ENCODE data around the gene C11orf21.

Gene C11orf21

GRCh38 chr11:2301631-2302305 lies at the start of gene C11orf21, which contains the start of gene TSPAN32:
C11orf21 (minus strand) TSS chr11:2301918; CDS start chr11:2301808, 110 bp downstream.
TSPAN32 (plus strand) TSS chr11:2302013; CDS start chr11:2302150, 137 bp downstream.
- TF ChIP-seq EZH2phosphoT487 (IDR thresholded peaks at IDR 0.05; ENCODE audit: borderline replicate concordance) = no peak
- TF ChIP-seq, protein P1, sequence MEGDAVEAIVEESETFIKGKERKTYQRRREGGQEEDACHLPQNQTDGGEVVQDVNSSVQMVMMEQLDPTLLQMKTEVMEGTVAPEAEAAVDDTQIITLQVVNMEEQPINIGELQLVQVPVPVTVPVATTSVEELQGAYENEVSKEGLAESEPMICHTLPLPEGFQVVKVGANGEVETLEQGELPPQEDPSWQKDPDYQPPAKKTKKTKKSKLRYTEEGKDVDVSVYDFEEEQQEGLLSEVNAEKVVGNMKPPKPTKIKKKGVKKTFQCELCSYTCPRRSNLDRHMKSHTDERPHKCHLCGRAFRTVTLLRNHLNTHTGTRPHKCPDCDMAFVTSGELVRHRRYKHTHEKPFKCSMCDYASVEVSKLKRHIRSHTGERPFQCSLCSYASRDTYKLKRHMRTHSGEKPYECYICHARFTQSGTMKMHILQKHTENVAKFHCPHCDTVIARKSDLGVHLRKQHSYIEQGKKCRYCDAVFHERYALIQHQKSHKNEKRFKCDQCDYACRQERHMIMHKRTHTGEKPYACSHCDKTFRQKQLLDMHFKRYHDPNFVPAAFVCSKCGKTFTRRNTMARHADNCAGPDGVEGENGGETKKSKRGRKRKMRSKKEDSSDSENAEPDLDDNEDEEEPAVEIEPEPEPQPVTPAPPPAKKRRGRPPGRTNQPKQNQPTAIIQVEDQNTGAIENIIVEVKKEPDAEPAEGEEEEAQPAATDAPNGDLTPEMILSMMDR (conservative IDR thresholded peaks at IDR 0.05; ENCODE audit: low read length) = no peak
- Histone ChIP-seq H3K36me3 (ENCODE audit: insufficient read depth, low read length) (peaks cover 9% of the 10 kb centered on the region; the same call in 1 of the 2 replicates), H3K27me3 (ENCODE audit: insufficient read depth, low read length, poor library complexity, severe bottlenecking) (no peaks in the 10 kb centered on the region), H3K4me2 (ENCODE audit: low read depth, low read length, poor library complexity, severe bottlenecking) (peak within 1 kb of the TSS; percentile 96), H3K9ac (ENCODE audit: low read depth, low read length, poor library complexity, severe bottlenecking) (peak within 1 kb of the TSS; percentile 97), H2AFZ (ENCODE audit: low read length) (0 out of 2 replicates have a peak within 1 kb of the TSS, but pooled peaks have one; percentile 2), H3K4me3 (ENCODE audit: low read length, poor library complexity, severe bottlenecking) (peak within 1 kb of the TSS; percentile 90), H3K79me2 (ENCODE audit: insufficient read depth, low read length) (peaks cover 70% of the 10 kb centered on the region), H3F3A (ENCODE audit: low read depth) (peaks cover 7% of the 10 kb centered on the region), H3K4me1 (ENCODE audit: insufficient read depth, low read length, poor library complexity, severe bottlenecking) (peaks cover 50% of the 10 kb centered on the region), H4K20me1 (ENCODE audit: insufficient read depth, low read length, poor library complexity, severe bottlenecking) (peaks cover 13% of the 10 kb centered on the region), H3K9me2 (replicated peaks; ENCODE audit: low read depth, low read length) (no peaks in the 10 kb centered on the region), H3K9me3 (ENCODE audit: insufficient read depth, low read depth, low read length) (no peaks in the 10 kb centered on the region)

GRCh38 chr11:2348986-2349385 lies 47.3 kb upstream of the C11orf21 start:
- Histone ChIP-seq H4K20me1 (ENCODE audit: insufficient read depth, low read length, poor library complexity, severe bottlenecking) (no peaks in the 10 kb centered on the region), H2AFZ (ENCODE audit: low read length) (no peak overlapping the region), H3K9me2 (replicated peaks; ENCODE audit: low read depth, low read length) (no peaks in the 10 kb centered on the region), H3K9ac (ENCODE audit: low read depth, low read length, poor library complexity, severe bottlenecking) (no peak overlapping the region), H3K36me3 (ENCODE audit: insufficient read depth, low read length) (no peaks in the 10 kb centered on the region), H3K27me3 (ENCODE audit: insufficient read depth, low read length, poor library complexity, severe bottlenecking) (no peaks in the 10 kb centered on the region), H3K4me1 (ENCODE audit: insufficient read depth, low read length, poor library complexity, severe bottlenecking) (no peaks in the 10 kb centered on the region), H3F3A (ENCODE audit: low read depth) (no peaks in the 10 kb centered on the region), H3K79me2 (ENCODE audit: insufficient read depth, low read length) (no peaks in the 10 kb centered on the region), H3K9me3 (ENCODE audit: insufficient read depth, low read depth, low read length) (no peaks in the 10 kb centered on the region; the same call in 1 of the 2 replicates), H3K4me3 (ENCODE audit: low read length, poor library complexity, severe bottlenecking) (no peak overlapping the region), H3K4me2 (ENCODE audit: low read depth, low read length, poor library complexity, severe bottlenecking) (no peak overlapping the region)
- TF ChIP-seq, protein P1 (conservative IDR thresholded peaks at IDR 0.05; ENCODE audit: low read length) = no peak
- TF ChIP-seq EZH2phosphoT487 (IDR thresholded peaks at IDR 0.05; ENCODE audit: borderline replicate concordance) = no peak

DNA sequence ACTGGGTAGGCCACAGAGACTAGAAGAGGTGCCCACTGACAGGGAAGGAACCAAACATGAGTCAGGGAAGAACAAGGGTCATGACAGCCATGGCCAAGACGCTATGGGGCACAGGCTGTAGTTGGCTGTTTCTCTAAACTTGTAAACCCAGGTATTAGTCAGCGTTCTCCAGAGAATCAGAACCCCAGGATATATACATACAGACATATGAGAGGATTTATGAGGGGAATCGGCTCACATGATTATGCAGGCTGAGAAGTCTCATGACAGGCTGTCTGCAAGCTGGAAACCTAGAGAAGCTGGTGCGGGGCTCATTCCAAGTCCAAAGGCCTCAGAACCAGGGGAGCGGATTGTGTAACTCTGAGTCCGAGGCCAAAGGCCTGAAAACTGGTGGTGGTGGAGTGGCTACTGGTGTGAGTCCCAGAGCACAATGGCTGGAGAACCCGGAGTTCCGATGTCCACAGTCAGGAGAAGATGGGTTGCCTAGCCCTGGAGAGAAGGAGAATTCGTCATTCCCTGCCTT lies 45.7 kb upstream of the C11orf21 start:
- Histone ChIP-seq H3K27me3 (ENCODE audit: insufficient read depth, low read length, poor library complexity, severe bottlenecking) (no peaks in the 10 kb centered on the region), H3F3A (ENCODE audit: low read depth) (no peaks in the 10 kb centered on the region), H3K9me2 (replicated peaks; ENCODE audit: low read depth, low read length) (no peaks in the 10 kb centered on the region), H3K9ac (ENCODE audit: low read depth, low read length, poor library complexity, severe bottlenecking) (no peak overlapping the region), H3K4me3 (ENCODE audit: low read length, poor library complexity, severe bottlenecking) (no peak overlapping the region), H3K36me3 (ENCODE audit: insufficient read depth, low read length) (no peaks in the 10 kb centered on the region), H3K4me1 (ENCODE audit: insufficient read depth, low read length, poor library complexity, severe bottlenecking) (no peaks in the 10 kb centered on the region), H4K20me1 (ENCODE audit: insufficient read depth, low read length, poor library complexity, severe bottlenecking) (no peaks in the 10 kb centered on the region), H3K9me3 (ENCODE audit: insufficient read depth, low read depth, low read length) (no peaks in the 10 kb centered on the region; the same call in 1 of the 2 replicates), H3K4me2 (ENCODE audit: low read depth, low read length, poor library complexity, severe bottlenecking) (no peak overlapping the region), H3K79me2 (ENCODE audit: insufficient read depth, low read length) (no peaks in the 10 kb centered on the region), H2AFZ (ENCODE audit: low read length) (no peak overlapping the region)
- no peak for TF ChIP-seq EZH2phosphoT487 (IDR thresholded peaks at IDR 0.05; ENCODE audit: borderline replicate concordance)
- TF ChIP-seq, protein P1 (conservative IDR thresholded peaks at IDR 0.05; ENCODE audit: low read length) = no peak
